Fibroblast of skin of left quadriceps (primary cell): ENCODE results near the gene TF.
A peak's percentile ranks its signal among the peaks of the same experiment; 100 is the strongest.
"Not testable (repeated sequence)": the region's sequence is repeated elsewhere in the genome, so short reads cannot be mapped to it uniquely, and the experiment has no call there.

Source experiments
- DNase-seq, 2 experiments: peaks; one replicate each; pipeline ENCODE4 v3.0.0-alpha.2; 2013; ENCODE audit warnings: low read depth in 2 of 2

TF gene

DNA sequence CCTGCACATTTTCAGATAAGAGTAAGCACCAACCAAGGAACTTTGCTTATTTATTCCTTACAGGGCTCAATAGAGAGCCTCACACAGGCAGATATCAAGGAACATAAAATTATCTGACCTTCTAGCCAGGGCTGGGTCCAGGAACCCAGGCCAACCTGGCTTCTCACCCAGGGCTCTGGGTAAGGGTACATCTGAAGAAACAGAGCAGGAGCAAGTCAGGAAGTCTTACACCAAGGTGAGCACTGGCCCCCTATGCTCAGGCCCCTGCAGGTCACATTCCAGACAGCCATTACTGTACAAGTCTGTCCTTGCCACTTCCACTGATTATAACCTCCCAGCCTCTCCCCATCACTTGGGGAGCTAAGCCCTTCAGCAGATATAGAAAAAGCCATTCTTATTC lies 19.1 kb downstream of the TF start:
- no peak for DNase-seq

GRCh38 chr3:133767607-133768006 lies 21.4 kb downstream of the TF start:
- no peak for DNase-seq

DNA sequence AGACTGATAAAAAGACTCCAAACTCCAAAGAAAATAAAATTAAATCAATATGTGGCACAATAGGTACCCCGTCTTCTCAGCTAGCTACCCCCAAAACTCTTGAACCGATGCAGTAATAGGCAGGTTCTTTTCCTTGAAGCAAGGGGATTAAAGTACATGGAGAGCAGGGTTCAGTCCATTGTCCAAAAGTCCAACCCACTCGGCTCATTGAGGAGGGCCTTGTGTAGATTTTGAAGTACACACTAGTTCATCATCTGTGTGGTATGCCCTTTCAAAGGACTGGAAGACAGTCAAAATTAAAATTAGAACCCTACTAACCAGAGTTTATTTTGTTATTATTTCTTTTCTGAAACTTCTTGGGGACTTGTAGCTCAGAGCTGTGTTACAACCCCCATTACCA lies 23.3 kb downstream of the TF start:
- DNase-seq: no peak

DNA sequence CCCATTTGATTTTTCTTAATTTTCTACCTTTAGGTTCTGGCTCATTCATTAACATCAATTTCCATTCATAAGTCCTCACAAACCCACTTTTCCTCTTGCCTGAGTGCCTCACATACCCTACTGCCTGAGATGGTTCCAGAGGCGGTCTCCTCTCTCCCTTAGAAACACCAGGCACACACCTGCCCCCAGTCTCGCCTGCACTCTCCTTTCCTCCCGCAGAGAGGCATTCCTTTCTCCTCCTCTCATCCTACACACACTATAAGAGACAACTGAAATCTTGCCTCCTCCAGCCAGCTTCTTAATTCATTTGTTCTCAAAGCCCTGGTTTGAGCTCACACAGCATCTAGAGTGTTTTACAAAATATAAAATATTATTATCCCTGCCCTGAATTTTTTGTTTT lies 27.5 kb downstream of the TF start:
- no peak for DNase-seq

DNA sequence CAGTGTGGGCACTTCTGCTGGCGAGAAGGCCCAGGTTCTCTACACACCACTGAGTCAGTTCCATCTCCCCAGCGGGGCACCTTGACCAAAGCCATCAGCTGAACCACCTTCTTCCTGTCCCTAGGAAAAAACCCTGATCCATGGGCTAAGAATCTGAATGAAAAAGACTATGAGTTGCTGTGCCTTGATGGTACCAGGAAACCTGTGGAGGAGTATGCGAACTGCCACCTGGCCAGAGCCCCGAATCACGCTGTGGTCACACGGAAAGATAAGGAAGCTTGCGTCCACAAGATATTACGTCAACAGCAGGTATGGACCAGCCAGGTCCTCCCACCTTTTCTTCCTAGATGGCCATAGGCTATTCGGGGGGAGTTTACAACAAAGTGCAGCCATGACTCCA lies 29.1 kb downstream of the TF start:
- DNase-seq: no peak

DNA sequence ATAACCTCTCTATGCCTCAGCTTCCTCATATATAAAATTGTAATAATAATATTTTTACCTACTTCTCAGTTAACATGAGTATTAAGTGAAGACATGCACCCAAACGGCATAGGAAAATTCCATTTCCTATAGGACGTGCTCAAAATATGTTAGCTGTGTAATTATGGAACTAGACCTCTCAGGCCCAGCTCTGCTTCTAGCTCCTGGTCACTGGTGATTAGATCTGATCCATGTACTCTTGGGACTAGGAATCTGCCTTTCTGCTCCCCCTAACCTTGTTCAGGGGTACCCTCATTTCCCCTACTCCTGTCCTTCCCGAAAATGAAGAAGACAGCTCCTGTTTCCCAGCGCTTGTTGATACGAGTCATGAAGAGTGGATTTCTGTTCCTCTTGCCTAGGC lies 29.6 kb downstream of the TF start:
- DNase-seq: no peak

DNA sequence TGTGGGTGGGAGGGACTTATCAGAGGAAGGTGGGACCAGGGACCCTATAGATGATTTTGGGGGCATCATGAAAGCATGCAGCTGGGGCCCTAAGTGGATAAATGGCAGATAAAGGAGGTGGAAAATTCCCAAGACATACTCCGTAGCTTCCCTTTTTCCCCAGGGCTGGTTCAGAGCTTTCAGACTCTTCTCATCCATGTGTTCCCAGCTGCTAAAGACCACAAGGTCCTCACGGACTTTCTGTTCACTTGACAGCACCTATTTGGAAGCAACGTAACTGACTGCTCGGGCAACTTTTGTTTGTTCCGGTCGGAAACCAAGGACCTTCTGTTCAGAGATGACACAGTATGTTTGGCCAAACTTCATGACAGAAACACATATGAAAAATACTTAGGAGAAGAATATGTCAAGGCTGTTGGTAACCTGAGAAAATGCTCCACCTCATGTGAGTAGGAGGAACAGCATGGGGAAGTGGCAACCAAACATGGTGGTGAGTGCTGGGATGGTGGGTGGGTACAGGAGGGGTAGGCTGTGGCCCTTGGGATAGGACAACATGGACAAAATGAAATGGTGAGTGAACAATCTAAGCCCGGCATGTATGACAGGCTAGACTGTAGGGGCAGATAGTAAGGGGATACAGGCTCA lies 30.7 kb downstream of the TF start:
- no peak for DNase-seq

GRCh38 chr3:133777807-133778568 lies 31.8 kb downstream of the TF start:
- DNase-seq: no peak

GRCh38 chr3:133779626-133780203 lies 33.5 kb downstream of the TF start:
- no peak for DNase-seq

- DNase-seq: not testable (repeated sequence)
Measured at GRCh38 chr3:133780756-133781155, 34.6 kb downstream of the TF start.

- no peak for DNase-seq
Measured at GRCh38 chr3:133781570-133781969, 35.4 kb downstream of the TF start.

- no peak for DNase-seq
Measured at GRCh38 chr3:133782454-133782853, 36.3 kb downstream of the TF start.

DNA sequence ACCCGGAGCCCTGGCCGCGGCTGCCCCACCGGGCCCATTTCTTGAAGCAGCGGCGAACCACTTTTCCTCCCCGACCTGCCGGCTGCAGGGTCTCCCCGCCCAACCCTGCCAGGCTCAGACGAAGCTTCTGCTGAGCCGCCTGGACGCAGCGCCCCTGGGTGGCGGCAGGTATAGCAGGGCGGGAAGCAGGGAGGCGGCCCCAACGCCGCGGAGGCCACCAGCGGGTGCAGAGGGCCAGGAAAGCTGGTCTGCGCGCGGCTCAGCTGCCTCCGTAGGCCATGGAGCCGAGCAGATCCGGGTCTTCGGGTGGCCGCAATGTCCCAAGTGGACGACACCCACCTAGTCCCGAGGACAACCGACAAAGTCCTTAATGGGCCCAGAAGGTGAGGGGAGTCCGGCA lies 37.6 kb downstream of the TF start:
- no peak for DNase-seq

DNA sequence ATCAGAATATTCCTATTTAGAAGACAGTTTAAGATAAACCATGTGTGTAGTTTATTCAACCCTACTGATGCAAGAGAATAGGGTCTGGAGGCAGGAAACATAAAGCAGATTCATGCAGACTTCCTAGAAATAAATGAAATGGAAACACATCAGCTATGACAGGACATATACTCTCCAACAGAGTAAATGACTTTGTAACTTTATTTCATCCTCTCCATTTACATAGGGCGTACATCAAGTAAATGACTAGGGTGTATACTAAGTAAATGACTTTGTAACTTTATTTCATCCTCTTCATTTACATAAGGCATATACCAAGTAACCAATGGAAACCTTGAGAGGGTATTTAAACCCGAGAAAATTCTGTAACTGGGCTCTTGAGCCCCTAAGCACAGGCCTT lies 41.8 kb downstream of the TF start:
- DNase-seq: no peak

DNA sequence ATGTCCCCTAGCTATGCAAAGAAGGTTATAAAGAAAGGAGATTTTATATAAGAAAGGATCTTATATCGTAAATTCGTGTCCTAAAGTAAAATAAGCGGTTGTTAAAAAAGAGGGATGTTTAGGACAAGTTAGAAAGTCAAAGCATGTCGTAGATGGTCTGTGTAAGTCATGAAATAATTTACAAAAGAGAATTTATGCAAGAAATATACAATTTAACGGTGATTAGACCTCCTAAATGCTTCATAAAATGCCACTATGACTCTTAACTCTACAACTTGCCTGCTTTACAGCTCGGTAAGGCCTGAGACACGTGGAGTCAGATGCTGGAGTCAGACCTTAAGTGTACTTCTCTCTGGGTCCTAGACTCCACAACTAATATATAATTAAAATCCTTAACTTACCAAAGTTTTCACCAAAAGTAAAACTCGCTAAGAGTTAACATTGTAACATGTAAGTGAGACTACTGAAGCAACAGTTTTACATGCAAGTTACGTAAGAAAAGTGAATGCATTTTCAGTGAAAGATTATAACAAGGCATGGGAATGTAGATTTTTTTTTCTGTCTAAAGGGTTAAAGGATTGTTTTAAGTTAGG lies 46.1 kb downstream of the TF start:
- DNase-seq: no peak

DNA sequence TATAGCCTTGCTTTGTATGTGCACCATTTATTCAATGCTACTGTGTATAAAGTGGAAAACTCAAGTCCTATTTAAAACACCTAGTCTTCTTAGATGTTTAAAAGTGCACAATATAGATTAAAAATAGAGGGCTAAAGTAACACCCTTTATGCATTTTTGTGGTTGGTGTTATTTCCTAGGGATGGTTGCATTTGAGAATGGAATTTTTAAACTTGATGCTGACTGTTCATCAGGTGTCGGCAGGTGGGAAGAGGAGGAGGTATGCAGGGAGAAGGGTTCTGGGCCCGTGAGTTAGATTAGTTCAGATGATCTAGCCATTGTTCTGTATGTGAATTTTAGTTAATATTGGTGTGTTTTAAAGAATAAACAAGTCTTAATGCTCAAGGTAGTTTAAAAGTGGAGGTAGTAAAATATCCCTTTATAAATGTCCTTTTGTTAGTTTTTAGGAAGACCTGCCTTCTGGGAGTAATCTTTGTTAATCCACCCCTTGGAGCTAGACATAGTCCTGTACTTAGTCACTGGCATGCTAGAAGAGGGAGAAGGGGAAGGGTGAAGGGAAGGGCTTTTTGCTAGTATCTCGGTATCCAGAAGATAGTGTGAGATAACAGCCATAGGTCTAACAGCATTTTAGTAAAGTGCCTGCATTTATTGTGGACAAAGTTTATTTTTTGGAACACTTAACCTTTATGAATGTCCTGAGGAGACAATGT lies 51.4 kb downstream of the TF start:
- DNase-seq: no peak

DNA sequence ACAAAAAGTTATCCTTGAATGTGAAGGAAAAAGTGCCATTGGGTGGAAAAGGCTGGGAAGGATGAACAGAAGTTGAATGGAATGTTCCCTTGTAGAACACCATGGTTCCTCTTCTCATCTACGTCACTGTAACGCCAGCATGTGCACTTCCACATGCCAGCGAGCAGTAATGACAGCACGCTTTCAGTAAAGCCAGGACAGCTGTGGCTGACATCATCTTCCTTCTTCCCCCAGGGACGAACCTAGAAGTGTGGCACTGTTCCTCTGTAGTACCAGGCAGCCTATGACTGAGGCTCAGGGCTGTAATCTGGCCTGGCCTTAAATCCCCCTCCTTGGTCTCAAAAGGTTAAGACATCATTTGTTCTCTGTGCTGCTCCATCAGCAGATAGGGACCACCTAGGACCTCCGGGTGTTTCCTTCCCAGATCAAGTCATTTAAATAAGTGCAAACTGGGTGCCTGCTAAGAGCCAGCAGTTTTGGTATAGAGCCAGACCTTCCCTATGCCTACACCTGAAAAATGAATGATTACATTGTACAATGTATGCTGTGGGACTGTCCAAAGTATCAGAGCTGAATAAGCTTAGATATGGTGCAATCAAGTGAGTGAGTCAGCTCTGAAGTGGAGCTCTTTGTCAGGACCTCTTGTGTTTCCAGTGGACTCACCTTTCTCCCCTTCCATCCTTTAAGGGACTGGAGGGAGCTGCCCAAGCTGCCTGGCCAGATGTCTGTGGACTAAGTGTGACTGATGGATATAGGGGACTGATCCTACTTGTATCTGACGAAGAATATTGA lies 53.8 kb downstream of the TF start:
- DNase-seq: no peak

GRCh38 chr3:133803469-133803868 lies 57.3 kb downstream of the TF start:
- no peak for DNase-seq

GRCh38 chr3:133804896-133805295 lies 58.7 kb downstream of the TF start:
- no peak for DNase-seq

DNA sequence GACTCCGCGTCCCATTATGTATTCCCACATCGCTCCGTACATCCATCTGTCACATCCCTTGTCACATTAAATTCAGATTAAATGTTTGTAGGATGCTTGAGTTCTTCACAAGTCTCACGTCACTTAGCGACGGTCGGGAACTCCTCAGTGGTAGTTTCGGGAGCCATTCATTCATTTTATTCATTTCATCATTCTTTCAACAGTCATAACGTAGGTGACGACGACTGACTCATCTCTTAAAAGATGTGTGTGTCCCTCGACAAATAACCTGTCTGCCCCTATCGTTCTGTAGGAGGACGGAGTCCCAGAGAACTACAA lies 59.1 kb downstream of the TF start:
- DNase-seq: no peak

DNA sequence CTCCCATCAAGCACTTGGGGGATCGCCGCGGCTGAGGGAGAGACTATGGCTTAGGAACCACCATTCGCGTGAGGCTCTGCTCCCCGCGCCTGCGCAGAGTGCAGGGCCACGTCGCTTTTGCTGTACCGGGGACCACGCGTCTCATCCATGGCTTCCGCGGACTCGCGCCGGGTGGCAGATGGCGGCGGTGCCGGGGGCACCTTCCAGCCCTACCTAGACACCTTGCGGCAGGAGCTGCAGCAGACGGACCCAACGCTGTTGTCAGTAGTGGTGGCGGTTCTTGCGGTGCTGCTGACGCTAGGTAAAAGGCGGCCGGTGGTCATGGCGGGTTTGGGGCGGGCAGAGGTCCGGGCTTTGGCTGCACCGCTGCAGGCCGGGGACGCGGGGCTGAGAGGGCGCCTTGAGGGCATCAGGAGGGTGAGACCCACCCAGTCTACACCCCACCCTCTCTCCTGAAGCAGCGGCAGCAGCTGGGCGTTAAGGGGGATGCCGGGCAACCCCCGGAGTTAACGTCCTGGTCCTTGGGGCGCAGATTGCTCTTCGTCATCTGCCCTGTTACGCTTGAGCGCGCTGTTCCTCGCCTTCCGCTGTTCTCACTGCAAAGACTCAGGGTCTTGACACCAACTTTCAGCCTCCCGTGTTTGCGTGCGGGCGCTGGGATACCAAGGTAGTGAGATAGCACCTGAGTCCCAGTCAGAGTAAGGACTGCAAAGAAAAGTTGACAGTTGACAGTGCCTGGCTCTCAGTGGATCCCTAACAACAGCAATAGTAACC lies 59.7 kb downstream of the TF start, which contains the start of gene SRPRB:
Gene SRPRB, plus strand, starts transcription at position 114 of the 774 bp plus-strand sequence. Its CDS starts 34 bp downstream, at position 148.
- DNase-seq: peak; percentile 80 to 83
